MCF 10A (cell line): ENCODE data around the gene STK11. TPM values are rescaled to one million over a fixed set of nuclear protein-coding genes. Genes with fewer than 3 reads are reported as not detected.

Experiments used
- BruUV-seq: library from RNA; stranded (reverse); fragments of 400-500 nt; replicated peaks from 2 replicates; lab custom pipeline; 2021; lab: Mats Ljungman, UMichigan
- CTCF ChIA-PET: fragments of 300-600 bp; sonication (Branson Sonifier 250); formaldehyde crosslinking; extraction: SDS; loops from one replicate; lab custom pipeline; 2021; ENCODE audit warnings: antibody characterized with exemption, inconsistent platforms; lab: Yijun Ruan, JAX
- POLR2A ChIA-PET: fragments of 300-600, 350-650 bp; sonication (Branson Sonifier 250); formaldehyde crosslinking; extraction: SDS; loops from one replicate; lab custom pipeline; 2020; ENCODE audit warnings: antibody characterized with exemption, inconsistent platforms; lab: Yijun Ruan, JAX
- DNase-seq: peaks from one replicate; pipeline ENCODE4 v3.0.0-alpha.2; 2018; ENCODE audit not compliant: unreplicated experiment
- H3K27ac Mint-ChIP-seq: one replicate; pipeline ENCODE4 v1.8.0; 2022; ENCODE audit warnings: mild to moderate bottlenecking, low read depth, mixed read lengths; ENCODE audit not compliant: unreplicated experiment
- H3K27me3 Mint-ChIP-seq: one replicate; pipeline ENCODE4 v1.8.0; 2022; ENCODE audit warnings: mixed read lengths; ENCODE audit not compliant: insufficient read depth, unreplicated experiment
- H3K36me3 Mint-ChIP-seq: one replicate; pipeline ENCODE4 v1.8.0; 2022; ENCODE audit warnings: mild to moderate bottlenecking, moderate library complexity, mixed read lengths; ENCODE audit not compliant: insufficient read depth, unreplicated experiment
- H3K4me1 Mint-ChIP-seq: one replicate; pipeline ENCODE4 v1.8.0; 2022; ENCODE audit warnings: mixed read lengths; ENCODE audit not compliant: insufficient read depth, unreplicated experiment
- H3K4me3 Mint-ChIP-seq: one replicate; pipeline ENCODE4 v1.8.0; 2022; ENCODE audit warnings: mild to moderate bottlenecking, moderate library complexity, mixed read lengths; ENCODE audit not compliant: unreplicated experiment
- H3K9me3 Mint-ChIP-seq: one replicate; pipeline ENCODE4 v1.8.0; 2022; ENCODE audit warnings: mixed read lengths; ENCODE audit not compliant: unreplicated experiment
- CTCF ChIP-seq: fragments of 200-600 bp; IDR thresholded peaks from one replicate; pipeline ENCODE4 v1.8.0; 2022; ENCODE audit warnings: antibody characterized with exemption, mild to moderate bottlenecking; ENCODE audit not compliant: unreplicated experiment
- intact Hi-C: fragments of 100-400 bp; cut with micrococcal nuclease; formaldehyde crosslinking; loops from 2 replicates; pipeline ENCODE4 v1.14.1; 2022
- total RNA-seq: library from RNA; stranded (reverse); gene quantifications from 2 replicates; pipeline ENCODE4 v1.2.3, GENCODE V29; 2022

The STK11 gene
- total RNA-seq, 1 experiment from 2014 or later = 65.6 TPM

- no peak for DNase-seq
- Mint-ChIP-seq H3K27me3 (no peaks in the 10 kb centered on the region), H3K4me1 (no peaks in the 10 kb centered on the region), H3K36me3 (peaks cover 13% of the 10 kb centered on the region), H3K4me3 (no peak overlapping the region), H3K9me3 (no peaks in the 10 kb centered on the region), H3K27ac (no peak overlapping the region)
- no TSS peak for BruUV-seq
- no peak for TF ChIP-seq CTCF
- POLR2A ChIA-PET = interaction anchor here (0.6 to 1.4 kb wide), 3 partner anchors 9 to 70 kb away, joined by 4 to 7 read pairs (median 4); no protein-coding TSS in a partner anchor
- intact Hi-C loops = no loop called here
- CTCF ChIA-PET = interaction anchor here (0.7 to 1.4 kb wide), 2 partner anchors 19 to 177 kb away, joined by 3 to 7 read pairs; no protein-coding TSS in a partner anchor
Measured at GRCh38 chr19:1225440-1226226, 20.1 kb downstream of the STK11 start.

- intact Hi-C loops = no loop called here
- Mint-ChIP-seq H3K4me1 (no peaks in the 10 kb centered on the region), H3K4me3 (no peak overlapping the region), H3K27ac (no peak overlapping the region), H3K27me3 (no peaks in the 10 kb centered on the region), H3K36me3 (peaks cover 8% of the 10 kb centered on the region), H3K9me3 (no peaks in the 10 kb centered on the region)
- ChIA-PET CTCF (interaction anchor here (1.4 kb wide), 1 partner anchor 18 kb away, joined by 7 read pairs; no protein-coding TSS in a partner anchor), POLR2A (interaction anchor here (0.8 to 1.4 kb wide), 2 partner anchors 10 to 71 kb away, joined by 4 to 7 read pairs; no protein-coding TSS in a partner anchor)
- TF ChIP-seq CTCF = no peak
- no TSS peak for BruUV-seq
- DNase-seq = no peak
Measured at GRCh38 chr19:1226227-1226518, 20.6 kb downstream of the STK11 start.

- intact Hi-C loops = no loop called here
- Mint-ChIP-seq H3K4me1 (peaks cover 4% of the 10 kb centered on the region), H3K36me3 (peaks cover 6% of the 10 kb centered on the region), H3K27ac (no peak overlapping the region), H3K4me3 (no peak overlapping the region), H3K9me3 (no peaks in the 10 kb centered on the region), H3K27me3 (no peaks in the 10 kb centered on the region)
- no peak for DNase-seq
- ChIA-PET CTCF (no interaction called here), POLR2A (interaction anchor here (0.7 to 1.4 kb wide), 2 partner anchors 10 to 1200 kb away, joined by 3 to 7 read pairs; no protein-coding TSS in a partner anchor)
- TF ChIP-seq CTCF = no peak
- BruUV-seq = no TSS peak
Measured at GRCh38 chr19:1226522-1227303, 21.1 kb downstream of the STK11 start.
